ENCODE measurements around the gene MCM5.

The MCM5 gene

GRCh38 chr22:35440129-35440528 lies 40.2 kb downstream of the MCM5 start:
- Histone ChIP-seq H3K4me1 (ENCODE audit: control insufficient read depth, insufficient read depth, low read length, poor library complexity, severe bottlenecking) (no peaks in the 10 kb centered on the region), H3K27me3 (replicated peaks; ENCODE audit: control insufficient read depth, insufficient read depth, low read length, poor library complexity, severe bottlenecking) (no peaks in the 10 kb centered on the region), H3K27ac (ENCODE audit: insufficient read depth, low read length, poor library complexity, severe bottlenecking) (no peak overlapping the region), H3K9me3 (ENCODE audit: control insufficient read depth, low read length) (no peaks in the 10 kb centered on the region), H3K4me3 (ENCODE audit: insufficient read depth, low read depth, low read length, poor library complexity, severe bottlenecking) (no peak overlapping the region), H3K36me3 (ENCODE audit: control insufficient read depth, insufficient read depth, low read length) (no peaks in the 10 kb centered on the region)
- DNase-seq, result no peak

GRCh38 chr22:35441489-35442100 lies 41.7 kb downstream of the MCM5 start:
- Histone ChIP-seq H3K27ac (ENCODE audit: insufficient read depth, low read length, poor library complexity, severe bottlenecking) (no peak overlapping the region), H3K27me3 (replicated peaks; ENCODE audit: control insufficient read depth, insufficient read depth, low read length, poor library complexity, severe bottlenecking) (no peaks in the 10 kb centered on the region), H3K36me3 (ENCODE audit: control insufficient read depth, insufficient read depth, low read length) (no peaks in the 10 kb centered on the region), H3K4me1 (ENCODE audit: control insufficient read depth, insufficient read depth, low read length, poor library complexity, severe bottlenecking) (no peaks in the 10 kb centered on the region), H3K4me3 (ENCODE audit: insufficient read depth, low read depth, low read length, poor library complexity, severe bottlenecking) (no peak overlapping the region), H3K9me3 (ENCODE audit: control insufficient read depth, low read length) (no peaks in the 10 kb centered on the region)
- DNase-seq, result no peak

- DNase-seq, result no peak
- Histone ChIP-seq H3K27me3 (replicated peaks; ENCODE audit: control insufficient read depth, insufficient read depth, low read length, poor library complexity, severe bottlenecking) (no peaks in the 10 kb centered on the region), H3K36me3 (ENCODE audit: control insufficient read depth, insufficient read depth, low read length) (no peaks in the 10 kb centered on the region), H3K4me3 (ENCODE audit: insufficient read depth, low read depth, low read length, poor library complexity, severe bottlenecking) (no peak overlapping the region), H3K27ac (ENCODE audit: insufficient read depth, low read length, poor library complexity, severe bottlenecking) (no peak overlapping the region), H3K4me1 (ENCODE audit: control insufficient read depth, insufficient read depth, low read length, poor library complexity, severe bottlenecking) (no peaks in the 10 kb centered on the region), H3K9me3 (ENCODE audit: control insufficient read depth, low read length) (no peaks in the 10 kb centered on the region)
Observed at GRCh38 chr22:35442471-35442870, 42.5 kb downstream of the MCM5 start.

GRCh38 chr22:35443338-35443737 lies 43.4 kb downstream of the MCM5 start:
- H3K27me3 ChIP-seq (replicated peaks; ENCODE audit: control insufficient read depth, insufficient read depth, low read length, poor library complexity, severe bottlenecking), result no peaks in the 10 kb centered on the region

GRCh38 chr22:35443790-35444684 lies 44.1 kb downstream of the MCM5 start:
- no peaks in the 10 kb centered on the region for H3K27me3 ChIP-seq (replicated peaks; ENCODE audit: control insufficient read depth, insufficient read depth, low read length, poor library complexity, severe bottlenecking)
- no peaks in the 10 kb centered on the region for H3K4me1 ChIP-seq (ENCODE audit: control insufficient read depth, insufficient read depth, low read length, poor library complexity, severe bottlenecking)
- H3K27ac ChIP-seq (ENCODE audit: insufficient read depth, low read length, poor library complexity, severe bottlenecking), result no peak overlapping the region
- H3K9me3 ChIP-seq (ENCODE audit: control insufficient read depth, low read length), result no peaks in the 10 kb centered on the region
- DNase-seq, result no peak
- H3K4me3 ChIP-seq (ENCODE audit: insufficient read depth, low read depth, low read length, poor library complexity, severe bottlenecking), result no peak overlapping the region
- H3K36me3 ChIP-seq (ENCODE audit: control insufficient read depth, insufficient read depth, low read length), result no peaks in the 10 kb centered on the region

More at GRCh38 chr22:35443338-35443737, 43.4 kb downstream of the MCM5 start:
- Histone ChIP-seq H3K27ac (ENCODE audit: insufficient read depth, low read length, poor library complexity, severe bottlenecking) (no peak overlapping the region), H3K4me3 (ENCODE audit: insufficient read depth, low read depth, low read length, poor library complexity, severe bottlenecking) (no peak overlapping the region), H3K9me3 (ENCODE audit: control insufficient read depth, low read length) (no peaks in the 10 kb centered on the region), H3K36me3 (ENCODE audit: control insufficient read depth, insufficient read depth, low read length) (no peaks in the 10 kb centered on the region), H3K4me1 (ENCODE audit: control insufficient read depth, insufficient read depth, low read length, poor library complexity, severe bottlenecking) (no peaks in the 10 kb centered on the region)
- no peak for DNase-seq

- H3K27me3 ChIP-seq (replicated peaks; ENCODE audit: control insufficient read depth, insufficient read depth, low read length, poor library complexity, severe bottlenecking), result no peaks in the 10 kb centered on the region
- no peak for DNase-seq
- no peaks in the 10 kb centered on the region for H3K4me1 ChIP-seq (ENCODE audit: control insufficient read depth, insufficient read depth, low read length, poor library complexity, severe bottlenecking)
- H3K4me3 ChIP-seq (ENCODE audit: insufficient read depth, low read depth, low read length, poor library complexity, severe bottlenecking), result no peak overlapping the region
- H3K36me3 ChIP-seq (ENCODE audit: control insufficient read depth, insufficient read depth, low read length), result no peaks in the 10 kb centered on the region
- no peaks in the 10 kb centered on the region for H3K9me3 ChIP-seq (ENCODE audit: control insufficient read depth, low read length)
- no peak overlapping the region for H3K27ac ChIP-seq (ENCODE audit: insufficient read depth, low read length, poor library complexity, severe bottlenecking)
Observed at GRCh38 chr22:35444685-35445399, 44.9 kb downstream of the MCM5 start.

- Histone ChIP-seq H3K36me3 (ENCODE audit: control insufficient read depth, insufficient read depth, low read length) (no peaks in the 10 kb centered on the region), H3K4me3 (ENCODE audit: insufficient read depth, low read depth, low read length, poor library complexity, severe bottlenecking) (no peak overlapping the region), H3K4me1 (ENCODE audit: control insufficient read depth, insufficient read depth, low read length, poor library complexity, severe bottlenecking) (no peaks in the 10 kb centered on the region), H3K9me3 (ENCODE audit: control insufficient read depth, low read length) (no peaks in the 10 kb centered on the region), H3K27ac (ENCODE audit: insufficient read depth, low read length, poor library complexity, severe bottlenecking) (no peak overlapping the region), H3K27me3 (replicated peaks; ENCODE audit: control insufficient read depth, insufficient read depth, low read length, poor library complexity, severe bottlenecking) (no peaks in the 10 kb centered on the region)
- DNase-seq, result no peak
Observed at GRCh38 chr22:35445933-35446332, 46.0 kb downstream of the MCM5 start.

- Histone ChIP-seq H3K9me3 (ENCODE audit: control insufficient read depth, low read length) (no peaks in the 10 kb centered on the region), H3K4me3 (ENCODE audit: insufficient read depth, low read depth, low read length, poor library complexity, severe bottlenecking) (no peak overlapping the region), H3K36me3 (ENCODE audit: control insufficient read depth, insufficient read depth, low read length) (no peaks in the 10 kb centered on the region), H3K4me1 (ENCODE audit: control insufficient read depth, insufficient read depth, low read length, poor library complexity, severe bottlenecking) (no peaks in the 10 kb centered on the region), H3K27me3 (replicated peaks; ENCODE audit: control insufficient read depth, insufficient read depth, low read length, poor library complexity, severe bottlenecking) (no peaks in the 10 kb centered on the region), H3K27ac (ENCODE audit: insufficient read depth, low read length, poor library complexity, severe bottlenecking) (no peak overlapping the region)
- DNase-seq, result no peak
Observed at GRCh38 chr22:35446365-35446764, 46.4 kb downstream of the MCM5 start.

- H3K4me3 ChIP-seq (ENCODE audit: insufficient read depth, low read depth, low read length, poor library complexity, severe bottlenecking), result no peak overlapping the region
- H3K36me3 ChIP-seq (ENCODE audit: control insufficient read depth, insufficient read depth, low read length), result no peaks in the 10 kb centered on the region
- H3K27me3 ChIP-seq (replicated peaks; ENCODE audit: control insufficient read depth, insufficient read depth, low read length, poor library complexity, severe bottlenecking), result no peaks in the 10 kb centered on the region
- no peaks in the 10 kb centered on the region for H3K9me3 ChIP-seq (ENCODE audit: control insufficient read depth, low read length)
- H3K4me1 ChIP-seq (ENCODE audit: control insufficient read depth, insufficient read depth, low read length, poor library complexity, severe bottlenecking), result no peaks in the 10 kb centered on the region
- no peak overlapping the region for H3K27ac ChIP-seq (ENCODE audit: insufficient read depth, low read length, poor library complexity, severe bottlenecking)
- DNase-seq, result no peak
Observed at GRCh38 chr22:35448523-35448922, 48.6 kb downstream of the MCM5 start.

All from effector memory CD4-positive, alpha-beta T cell (primary cell).